ENCODE results near the gene UBA5.

Gene UBA5

DNA sequence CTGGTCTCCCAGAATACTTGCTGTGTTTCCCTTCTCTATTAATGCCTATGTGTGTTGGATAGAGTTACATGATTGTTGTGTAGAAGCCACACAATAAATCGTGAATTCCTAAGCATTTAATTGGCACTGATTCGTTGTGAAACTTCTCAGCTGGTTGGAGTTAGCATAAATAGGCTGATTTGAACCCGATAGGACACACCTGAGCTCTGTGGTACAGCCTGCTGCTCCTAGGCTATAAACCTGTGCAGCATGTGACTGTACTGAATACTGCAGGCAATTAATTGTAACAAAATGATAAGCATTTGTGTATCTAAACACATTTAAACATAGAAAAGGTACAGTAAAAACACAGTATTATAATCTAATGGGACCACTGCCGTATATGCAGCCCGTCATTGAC is 5.4 kb upstream of the UBA5 start:
- no peak for DNase-seq

DNA sequence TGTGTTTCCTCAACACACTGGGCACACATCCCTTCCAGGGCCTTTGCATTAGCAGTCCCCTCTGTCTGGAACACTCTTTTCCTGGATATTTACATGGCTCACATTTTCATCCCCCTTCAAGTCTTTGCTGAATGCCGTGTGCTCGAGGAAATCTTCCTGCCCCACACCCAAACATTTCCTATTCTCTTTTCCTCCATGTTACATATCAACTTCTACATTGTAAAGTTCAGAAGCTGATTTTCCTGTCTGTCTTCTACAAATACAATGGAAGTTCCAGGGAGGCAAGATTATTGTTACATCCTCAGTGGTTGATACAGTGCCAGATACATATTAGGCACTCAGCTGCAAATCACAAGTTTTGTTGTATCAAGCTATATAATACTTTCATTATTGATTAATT is 4.7 kb upstream of the UBA5 start:
- DNase-seq: no peak

DNA sequence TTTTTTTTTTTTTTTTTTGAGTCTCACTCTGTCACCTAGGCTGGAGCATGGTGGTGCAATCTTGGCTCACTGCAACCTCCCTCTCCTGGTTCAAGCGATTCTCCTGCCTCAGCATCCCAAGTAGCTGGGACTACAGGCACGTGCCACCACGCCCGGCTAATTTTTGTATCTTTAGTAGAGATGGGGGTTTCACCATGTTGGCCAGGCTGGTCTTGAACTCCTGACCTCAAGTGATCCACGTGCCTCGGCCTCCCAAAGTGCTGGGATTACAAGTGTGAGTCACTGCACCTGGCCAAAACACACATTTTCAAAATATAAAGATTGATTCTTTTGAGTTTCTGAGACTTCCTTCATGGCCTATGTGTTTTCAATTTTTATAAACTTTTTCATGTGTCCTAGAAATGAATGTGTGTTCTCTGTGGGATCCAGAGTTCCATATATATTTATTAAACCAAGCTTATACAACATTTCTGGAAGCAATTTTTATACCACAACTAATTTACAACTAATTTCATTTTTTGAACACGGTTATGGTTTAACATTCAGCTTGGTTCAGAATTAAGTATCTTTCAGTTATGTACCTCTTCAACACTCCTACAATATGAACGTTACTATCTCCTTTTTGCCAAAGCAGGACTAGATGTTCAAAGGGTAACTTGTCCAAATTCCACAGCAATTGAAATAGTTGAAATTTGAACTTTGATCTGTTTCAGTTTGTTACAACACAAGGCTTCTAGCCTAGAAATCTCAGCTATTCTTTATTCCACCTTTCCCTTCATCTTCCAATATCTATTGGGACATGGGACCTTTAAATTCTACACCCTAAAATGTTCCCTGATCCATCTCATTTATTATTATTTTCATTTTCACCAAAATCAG is 2.0 kb upstream of the UBA5 start:
- no peak for DNase-seq

DNA sequence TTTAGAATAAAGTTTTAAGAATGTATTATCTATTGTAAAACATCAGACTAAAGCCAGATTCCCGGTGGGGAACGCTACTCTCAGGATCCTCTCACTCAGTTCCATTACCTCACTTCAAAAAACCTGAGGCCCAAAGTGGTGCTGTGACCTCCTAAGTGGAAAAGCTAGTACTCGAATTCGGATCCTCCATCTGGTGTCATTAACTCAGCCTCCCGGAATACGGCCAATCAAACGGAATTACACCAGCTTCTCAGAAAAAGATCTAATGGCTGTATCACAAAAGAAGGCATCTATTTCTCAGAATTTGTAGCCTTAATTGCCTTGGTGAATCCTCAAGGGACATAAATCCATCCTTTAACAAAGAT is 1.1 kb upstream of the UBA5 start:
- no peak for DNase-seq

DNA sequence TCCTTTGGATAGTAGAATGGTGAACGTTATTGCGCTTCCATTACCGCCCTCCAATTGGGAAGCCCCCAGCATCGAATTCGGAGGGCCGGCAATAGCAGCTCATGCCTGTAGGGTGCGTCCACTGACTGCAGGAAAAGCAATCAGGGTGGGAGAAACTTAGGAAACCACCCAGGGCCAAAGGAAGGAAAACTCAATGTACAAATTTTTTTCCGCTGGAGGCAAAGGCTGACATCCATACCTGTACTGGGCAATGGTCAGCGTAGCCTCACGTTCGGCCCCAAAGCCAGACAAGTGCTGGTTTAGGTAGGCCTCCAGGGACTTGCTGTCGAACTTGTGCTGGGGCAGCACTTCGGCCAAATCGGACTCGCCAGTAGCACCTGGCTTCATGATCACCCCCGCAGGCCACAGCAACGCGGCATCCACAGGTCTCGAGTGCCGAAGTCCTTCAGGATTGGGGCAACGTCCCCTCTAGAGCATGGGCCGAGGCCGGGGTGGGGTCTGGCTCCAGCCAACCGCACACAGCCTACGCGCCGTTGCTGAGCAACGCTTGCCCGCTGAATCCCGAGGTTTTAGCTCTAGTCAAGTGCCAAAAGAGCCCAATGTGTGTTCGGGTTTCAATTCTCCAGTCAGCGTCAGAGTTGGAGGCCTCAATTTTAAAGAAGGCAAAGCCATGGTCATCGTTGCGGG is 621 bp upstream of the UBA5 start, which contains the start of gene ACAD11:
Gene ACAD11, minus strand, starts transcription at position 445 of the 687 bp plus-strand sequence. Its CDS starts 58 bp downstream, at position 387.
- DNase-seq: peak; percentile 20

DNA sequence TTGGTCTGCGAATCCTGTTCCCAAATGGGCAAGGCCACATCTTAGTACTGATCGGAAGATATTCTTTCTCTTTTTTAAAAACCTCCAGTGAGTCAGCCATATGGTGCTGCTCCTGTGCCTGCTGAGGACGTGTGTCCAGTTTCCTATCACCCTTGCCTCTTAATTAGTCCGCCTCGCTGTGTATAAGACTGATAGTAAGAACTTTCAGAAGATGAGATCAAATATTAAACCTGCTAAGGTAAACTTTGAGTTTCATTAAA is 612 bp downstream of the UBA5 start:
- DNase-seq: no peak

DNA sequence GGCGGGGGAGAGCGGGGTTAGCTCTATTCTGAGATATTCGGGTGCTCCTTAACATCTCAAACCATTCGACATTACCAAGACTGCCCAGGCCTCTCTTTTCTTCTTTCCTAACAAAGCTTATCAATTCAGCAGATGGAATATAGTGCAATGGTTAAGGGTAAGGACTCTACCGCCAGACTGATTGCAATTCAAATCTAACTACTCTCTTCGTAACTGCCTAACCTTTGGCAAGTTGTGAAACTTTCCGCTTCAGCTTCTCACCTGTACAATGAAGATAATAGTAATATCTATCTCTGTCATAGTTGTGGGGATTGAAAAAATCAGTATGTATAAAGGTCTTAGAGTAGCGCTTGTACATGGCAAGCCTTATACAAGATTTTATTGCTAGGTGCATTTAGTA is 972 bp downstream of the UBA5 start:
- DNase-seq: no peak

DNA sequence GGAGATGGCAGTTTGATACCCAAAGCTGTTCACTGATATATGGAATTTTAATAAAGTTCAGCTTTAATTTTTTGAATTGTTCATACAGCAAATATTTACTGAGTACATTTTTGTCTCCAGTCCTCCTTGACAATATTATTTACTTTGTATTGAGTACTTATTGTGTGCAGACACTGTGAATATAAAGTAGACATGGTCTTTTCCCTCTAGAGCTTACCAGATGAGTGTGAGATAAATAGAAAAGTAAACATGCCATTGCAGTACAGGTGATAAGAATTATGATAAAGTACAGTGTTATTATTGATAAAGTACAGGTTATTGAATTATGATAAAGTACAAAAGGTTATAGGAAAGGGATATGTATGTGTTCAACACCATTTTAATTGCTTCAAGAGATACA is 2.1 kb downstream of the UBA5 start:
- DNase-seq: no peak

DNA sequence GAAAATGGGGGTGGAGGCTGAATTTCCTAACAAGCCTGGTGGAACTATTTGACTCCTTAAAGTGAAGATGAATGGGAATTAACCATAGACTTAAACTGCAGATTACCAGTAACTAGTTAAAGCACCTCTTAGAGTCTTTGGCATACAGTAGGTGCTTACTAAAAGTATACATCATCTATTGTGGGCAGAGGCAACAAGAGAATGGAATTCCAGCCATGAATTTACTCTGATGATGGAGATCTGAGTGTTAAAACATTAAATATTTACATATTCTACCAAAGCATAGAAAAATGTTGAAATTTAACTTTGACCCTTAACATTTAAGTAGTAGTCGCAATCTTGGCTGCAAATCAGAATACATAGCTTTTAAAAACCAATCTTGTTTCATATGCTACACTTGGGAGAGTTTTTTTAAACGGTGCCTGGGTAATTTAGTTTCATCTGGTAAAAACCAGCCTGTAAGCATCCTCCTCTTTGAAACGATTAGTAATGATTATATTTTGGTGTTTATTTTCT is 5.2 kb downstream of the UBA5 start:
- no peak for DNase-seq

DNA sequence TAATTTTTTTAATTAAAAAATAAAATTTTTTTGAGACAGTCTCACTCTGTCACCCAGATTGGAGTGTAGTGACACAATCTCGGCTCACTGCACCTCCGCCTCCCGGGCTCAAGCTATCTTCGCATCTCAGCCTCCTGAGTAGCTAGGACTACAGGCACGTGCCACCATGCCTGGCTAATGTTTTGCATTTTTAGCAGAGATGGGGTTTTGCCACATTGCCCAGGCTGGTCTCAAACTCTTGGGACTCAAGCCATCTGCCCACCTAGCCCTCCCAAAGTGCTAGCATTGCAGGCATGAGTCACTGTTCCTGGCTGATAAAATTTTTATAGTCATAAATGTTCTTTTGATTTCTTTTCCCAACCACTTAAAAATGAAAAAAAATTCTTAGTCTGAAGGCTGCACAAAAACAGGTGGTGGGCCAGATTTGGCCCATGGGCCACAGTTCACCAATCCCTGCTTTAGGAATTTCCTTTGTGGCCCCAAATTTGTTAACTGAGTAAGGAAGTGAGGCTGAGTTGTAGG is 9.2 kb downstream of the UBA5 start:
- DNase-seq: no peak

DNA sequence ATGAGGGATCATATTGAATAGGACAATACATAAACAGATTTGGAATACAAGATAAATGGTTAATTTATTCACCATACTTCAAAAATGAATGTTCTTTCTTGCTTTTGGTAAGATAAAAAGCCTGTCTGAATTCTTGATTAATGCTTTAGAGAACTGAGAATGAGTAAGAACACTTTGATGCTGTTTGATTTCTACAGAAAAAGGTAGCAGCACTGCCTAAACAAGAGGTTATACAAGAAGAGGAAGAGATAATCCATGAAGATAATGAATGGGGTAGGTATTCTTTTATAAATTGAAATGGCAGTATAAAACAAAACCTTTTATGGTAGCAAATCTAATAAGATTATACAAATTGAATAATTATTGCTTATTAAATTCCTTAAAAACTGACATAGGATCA is 15.3 kb downstream of the UBA5 start:
- DNase-seq: no peak

DNA sequence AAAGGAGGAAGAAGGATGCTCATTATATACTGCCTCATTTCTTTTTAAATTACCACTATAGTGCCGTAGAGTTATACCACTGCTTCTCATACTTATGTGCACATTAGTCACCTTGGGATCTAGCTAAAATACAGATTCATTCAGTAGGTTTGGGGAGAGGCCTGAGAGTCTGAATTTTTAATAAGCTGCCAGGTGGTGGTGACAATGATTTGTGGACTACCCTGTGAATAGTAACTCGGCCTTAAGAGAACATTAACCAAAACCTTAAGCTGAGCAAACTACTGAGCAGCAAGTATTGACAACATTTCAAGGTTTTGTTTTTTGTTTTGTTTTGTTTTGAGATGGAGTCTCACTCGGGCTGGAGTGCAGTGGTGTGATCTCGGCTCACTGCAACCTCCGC is 19.8 kb downstream of the UBA5 start:
- no peak for DNase-seq

DNA sequence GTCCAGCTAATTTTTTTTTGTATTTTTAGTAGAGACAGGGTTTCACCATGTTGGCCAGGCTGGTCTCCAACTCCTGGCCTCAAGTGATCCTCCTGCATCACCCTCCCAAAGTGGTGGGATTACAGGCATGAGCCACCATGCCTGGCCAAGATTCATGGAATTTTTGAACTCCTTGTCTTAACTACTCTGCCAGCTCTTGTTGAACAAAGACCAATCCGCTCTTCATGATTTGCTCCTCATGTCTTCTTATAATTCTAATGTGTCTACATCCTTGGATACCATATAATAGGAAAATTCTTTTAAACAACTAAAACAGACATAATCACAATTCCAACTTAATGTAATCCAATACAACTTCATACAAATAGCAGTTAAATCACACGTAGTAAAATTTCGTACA is 21.3 kb downstream of the UBA5 start:
- DNase-seq: no peak

DNA sequence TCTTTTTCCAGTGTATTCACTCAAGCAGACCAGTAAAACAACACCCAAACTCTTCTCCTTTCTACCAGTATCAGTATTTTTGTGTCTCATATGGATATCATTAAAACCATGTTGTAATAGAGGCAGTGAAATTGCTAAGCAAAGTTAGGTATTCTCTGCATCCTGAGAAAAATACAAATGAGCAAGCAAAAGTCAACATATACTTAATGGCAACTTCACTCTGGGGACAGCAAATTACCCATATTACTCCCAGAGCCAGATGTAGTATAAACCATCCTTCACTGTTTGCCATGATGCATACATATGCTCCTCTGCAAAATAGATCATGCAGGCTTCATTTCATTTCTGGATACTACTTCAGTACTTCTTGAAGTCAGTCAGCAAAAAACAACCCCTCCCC is 22.1 kb downstream of the UBA5 start:
- DNase-seq: no peak

DNA sequence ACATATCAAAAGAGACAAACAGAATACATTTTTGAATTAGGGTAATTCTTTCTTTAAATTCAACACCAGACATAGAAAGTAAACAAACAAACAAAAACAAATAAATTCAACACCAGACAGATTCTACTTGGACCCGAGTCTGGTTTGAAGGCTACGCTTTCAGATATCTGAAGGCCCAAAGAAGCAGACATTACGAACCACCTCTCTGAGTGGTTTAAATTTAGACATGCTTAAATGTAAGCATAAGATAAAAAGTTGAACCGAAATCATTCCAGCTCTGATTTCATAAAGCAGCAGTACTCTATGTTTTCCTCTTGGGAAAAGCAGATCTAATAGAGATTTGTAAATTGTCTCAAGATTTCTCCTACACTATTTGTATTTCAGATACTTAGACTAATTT is 29.9 kb downstream of the UBA5 start:
- DNase-seq: no peak

DNA sequence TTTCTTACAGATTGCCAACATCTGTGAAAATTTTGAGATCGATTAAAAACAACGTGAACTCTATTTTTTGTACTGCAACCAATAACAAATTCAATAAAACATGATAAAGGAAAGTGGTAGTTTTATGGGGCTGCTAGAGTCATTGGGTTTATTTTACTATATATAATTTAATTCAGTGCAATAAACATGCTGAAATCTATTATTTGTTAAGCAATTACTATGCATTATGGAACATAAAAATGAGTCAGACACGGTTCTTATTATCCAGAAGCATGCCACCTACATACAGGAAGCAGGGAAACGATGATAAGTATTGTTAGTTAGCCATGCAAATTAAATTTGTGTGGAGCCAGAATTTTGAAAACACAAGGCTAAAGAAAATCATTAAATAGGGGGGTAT is 34.9 kb downstream of the UBA5 start:
- DNase-seq: no peak

DNA sequence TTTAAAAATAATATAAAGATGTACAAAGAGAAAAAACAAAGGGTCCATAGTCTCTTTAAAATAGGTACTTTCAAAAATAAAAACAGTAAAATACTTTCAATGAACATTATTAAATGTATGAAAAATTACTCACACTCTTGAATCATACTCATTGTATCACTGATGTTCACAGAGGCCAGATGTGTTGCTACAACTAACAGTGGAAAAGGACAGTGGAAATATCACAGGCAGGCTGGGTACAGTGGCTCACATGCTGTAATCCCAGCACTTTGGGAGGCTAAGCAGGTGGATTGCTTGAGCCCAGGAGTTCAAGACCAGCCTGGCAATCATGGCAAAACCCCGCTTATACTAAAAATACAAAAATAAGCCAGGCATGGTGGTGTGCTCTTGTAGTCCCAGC is 35.3 kb downstream of the UBA5 start:
- no peak for DNase-seq

DNA sequence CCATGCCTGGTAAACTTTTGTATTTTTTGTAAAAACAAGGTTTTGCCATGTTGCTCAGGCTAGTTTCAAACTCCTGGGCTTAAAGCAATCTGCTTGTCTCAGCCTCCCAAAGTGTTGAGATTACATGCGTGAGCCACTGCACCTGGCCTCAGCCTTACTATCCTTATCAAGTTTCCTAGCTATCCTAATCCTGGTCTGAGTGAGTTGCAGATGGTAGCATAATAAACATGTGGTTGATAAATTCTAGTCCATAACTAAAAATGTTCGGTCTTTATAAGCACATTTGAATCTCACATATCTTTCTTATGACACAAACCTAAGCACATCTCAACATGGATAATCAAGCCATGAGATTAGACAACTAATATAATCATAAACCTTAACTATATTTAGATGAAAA is 43.6 kb downstream of the UBA5 start:
- DNase-seq: no peak

DNA sequence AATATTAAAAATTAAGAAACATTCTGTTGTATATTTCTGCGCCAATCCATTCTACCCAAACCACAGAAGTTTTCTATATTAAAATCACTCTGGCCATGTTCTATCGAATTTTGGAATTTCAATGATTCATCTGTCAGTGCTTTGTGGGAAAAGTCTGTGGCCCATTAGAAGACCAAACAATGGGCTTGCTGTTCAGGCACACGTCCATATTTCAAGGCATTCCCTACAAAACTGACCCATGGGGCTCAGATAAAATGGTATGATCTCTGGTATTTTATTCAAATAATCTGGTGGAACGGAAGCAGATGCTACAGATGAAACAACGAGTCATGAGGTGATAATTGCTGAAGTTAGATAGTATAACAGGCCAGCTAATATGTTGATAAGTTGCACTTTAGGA is 49.6 kb downstream of the UBA5 start:
- no peak for DNase-seq

DNA sequence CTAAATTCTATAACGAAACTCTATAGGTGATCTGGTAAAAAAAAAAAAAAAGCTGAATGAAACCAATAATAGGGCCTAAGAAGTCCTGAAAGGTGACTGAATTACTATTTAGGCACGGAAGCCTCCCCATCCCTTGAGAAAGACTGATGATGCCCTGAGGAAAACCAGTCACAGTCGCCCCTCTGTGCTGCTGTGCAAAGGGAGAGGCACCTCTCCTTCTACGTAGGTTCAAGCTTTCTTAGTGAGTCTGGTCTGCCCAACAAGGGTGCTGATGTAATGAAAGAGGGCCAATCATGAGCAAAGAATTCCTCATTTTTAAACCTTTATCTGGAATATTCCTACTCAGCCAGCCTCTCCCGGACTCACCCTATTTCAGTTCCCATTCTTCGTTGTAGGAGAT is 50.2 kb downstream of the UBA5 start:
- DNase-seq: no peak

DNA sequence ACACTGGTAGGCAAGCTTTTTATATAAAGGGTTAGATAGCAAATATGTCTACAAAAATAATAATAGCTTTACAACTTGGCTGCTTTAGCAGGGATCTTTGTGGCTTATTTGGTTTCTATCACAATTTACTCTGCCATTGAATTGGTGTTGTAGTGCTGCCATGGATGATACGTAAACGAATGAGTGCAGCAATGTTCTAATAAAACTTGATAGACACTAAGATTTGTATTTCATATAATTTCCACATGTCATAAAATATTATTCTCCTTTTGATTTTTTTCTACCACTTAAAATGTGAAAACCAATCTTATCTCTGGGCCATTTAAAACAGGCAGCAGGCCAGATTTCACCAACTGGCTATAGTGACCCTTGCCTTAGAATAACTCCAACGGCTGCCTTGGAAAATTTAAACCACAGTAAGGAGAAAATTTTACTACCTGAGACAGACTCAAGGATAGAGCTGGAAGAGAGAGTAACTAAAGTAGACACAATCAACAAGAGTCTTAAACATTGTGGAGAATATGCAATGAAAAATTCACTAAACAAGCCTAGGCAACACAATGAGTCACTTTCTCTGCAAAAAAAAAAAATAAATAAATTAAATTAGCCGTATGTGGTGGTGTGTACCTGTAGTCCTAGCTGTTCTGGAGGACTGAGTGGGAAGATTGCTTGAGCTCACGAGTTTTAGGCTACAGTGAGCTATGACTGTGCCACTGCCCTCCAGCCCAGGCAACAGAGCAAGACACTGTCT is 54.0 kb downstream of the UBA5 start:
- DNase-seq: no peak

DNA sequence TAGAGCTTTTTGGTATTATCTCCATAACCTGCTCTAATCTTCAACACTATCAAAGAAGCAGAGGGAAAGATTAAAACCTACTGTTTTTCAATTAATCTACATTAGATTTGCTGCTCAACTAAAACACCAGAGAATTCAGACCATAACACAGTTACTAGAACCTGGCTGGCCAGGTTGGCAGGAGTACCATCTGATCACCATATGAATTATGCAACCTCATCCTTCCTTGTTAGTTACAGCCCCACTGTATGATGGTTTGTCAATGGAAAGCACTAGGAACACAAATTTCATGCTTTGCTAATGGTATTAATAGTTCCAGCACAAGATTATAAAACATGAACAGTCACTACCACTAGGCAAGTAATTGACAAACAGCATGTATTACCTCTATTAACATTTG is 56.2 kb downstream of the UBA5 start:
- DNase-seq: no peak

DNA sequence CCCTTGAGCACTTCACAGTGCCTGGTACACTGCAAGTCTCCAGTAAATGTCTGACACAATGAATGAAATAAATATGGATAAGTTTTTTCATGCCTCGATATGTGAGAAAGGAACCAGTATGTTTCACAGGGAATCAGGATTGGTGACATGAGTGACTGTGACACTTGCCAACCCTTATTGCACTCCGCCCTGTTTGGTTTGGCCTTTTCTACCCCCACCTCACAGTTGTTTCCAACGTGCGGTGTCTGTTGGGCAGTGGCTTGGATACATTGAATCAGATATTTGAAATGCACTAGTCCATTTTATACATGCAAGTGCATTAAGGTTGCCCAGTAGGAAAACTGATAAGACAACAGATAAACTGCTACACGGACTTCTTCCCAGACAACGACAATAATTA is 60.1 kb downstream of the UBA5 start:
- DNase-seq: no peak

Data from activated gamma-delta T cell treated with Interleukin-2 at 50 U/mL for 16 hours (primary cell).